Measurements from ENCODE around the gene SPOPL.
"Not testable (repeated sequence)": the region's sequence is repeated elsewhere in the genome, so short reads cannot be mapped to it uniquely, and the experiment has no call there.

SPOPL gene

GRCh38 chr2:138518860-138519259 lies 17.3 kb downstream of the SPOPL start:
- DNase-seq = no peak
- H3K36me3 ChIP-seq = no peaks in the 10 kb centered on the region; the same call in 1 of the 2 replicates
- no peak overlapping the region for H3K4me3 ChIP-seq (ENCODE audit: low read depth, low read length)
- H3K9me3 ChIP-seq (ENCODE audit: severe bottlenecking) = peaks cover 3% of the 10 kb centered on the region
- no peaks in the 10 kb centered on the region for H3K27me3 ChIP-seq (ENCODE audit: insufficient read depth, low read depth, severe bottlenecking)
- no peak for TF ChIP-seq CTCF (IDR thresholded peaks at IDR 0.05; ENCODE audit: low read depth, low read length)
- H3K27ac ChIP-seq = no peak overlapping the region

- no peak overlapping the region for H3K27ac ChIP-seq
- H3K27me3 ChIP-seq (ENCODE audit: insufficient read depth, low read depth, severe bottlenecking) = no peaks in the 10 kb centered on the region
- no peak for DNase-seq
- no peaks in the 10 kb centered on the region; the same call in 1 of the 2 replicates for H3K36me3 ChIP-seq
- TF ChIP-seq CTCF (IDR thresholded peaks at IDR 0.05; ENCODE audit: low read depth, low read length) = no peak
- no peak overlapping the region for H3K4me3 ChIP-seq (ENCODE audit: low read depth, low read length)
- H3K9me3 ChIP-seq (ENCODE audit: severe bottlenecking) = peaks cover 6% of the 10 kb centered on the region
Measured at GRCh38 chr2:138521821-138522220, 20.3 kb downstream of the SPOPL start.

GRCh38 chr2:138522556-138522955 lies 21.0 kb downstream of the SPOPL start:
- no peak overlapping the region for H3K27ac ChIP-seq

GRCh38 chr2:138523018-138523672 lies 21.6 kb downstream of the SPOPL start:
- not testable (repeated sequence) for DNase-seq; H3K9me3 ChIP-seq (ENCODE audit: severe bottlenecking); H3K27ac ChIP-seq; H3K27me3 ChIP-seq (ENCODE audit: insufficient read depth, low read depth, severe bottlenecking); H3K36me3 ChIP-seq; H3K4me3 ChIP-seq (ENCODE audit: low read depth, low read length)

More at GRCh38 chr2:138522556-138522955, 21.0 kb downstream of the SPOPL start:
- no peaks in the 10 kb centered on the region; the same call in 1 of the 2 replicates for H3K36me3 ChIP-seq
- no peak overlapping the region for H3K4me3 ChIP-seq (ENCODE audit: low read depth, low read length)
- no peak for TF ChIP-seq CTCF (IDR thresholded peaks at IDR 0.05; ENCODE audit: low read depth, low read length)
- no peaks in the 10 kb centered on the region for H3K27me3 ChIP-seq (ENCODE audit: insufficient read depth, low read depth, severe bottlenecking)
- H3K9me3 ChIP-seq (ENCODE audit: severe bottlenecking) = peaks cover 6% of the 10 kb centered on the region
- no peak for DNase-seq

- not testable (repeated sequence) for DNase-seq; H3K36me3 ChIP-seq; H3K9me3 ChIP-seq (ENCODE audit: severe bottlenecking); H3K4me3 ChIP-seq (ENCODE audit: low read depth, low read length); H3K27ac ChIP-seq; H3K27me3 ChIP-seq (ENCODE audit: insufficient read depth, low read depth, severe bottlenecking)
Measured at GRCh38 chr2:138523673-138524042, 22.1 kb downstream of the SPOPL start.

GRCh38 chr2:138524353-138524752 lies 22.8 kb downstream of the SPOPL start:
- H3K9me3 ChIP-seq (ENCODE audit: severe bottlenecking); H3K27ac ChIP-seq; H3K4me3 ChIP-seq (ENCODE audit: low read depth, low read length); DNase-seq; H3K27me3 ChIP-seq (ENCODE audit: insufficient read depth, low read depth, severe bottlenecking); H3K36me3 ChIP-seq: not testable (repeated sequence)

GRCh38 chr2:138531913-138532312 lies 30.3 kb downstream of the SPOPL start:
- no peak for DNase-seq
- no peak for TF ChIP-seq CTCF (IDR thresholded peaks at IDR 0.05; ENCODE audit: low read depth, low read length)
- H3K9me3 ChIP-seq (ENCODE audit: severe bottlenecking) = no peaks in the 10 kb centered on the region
- no peaks in the 10 kb centered on the region for H3K36me3 ChIP-seq
- no peak overlapping the region for H3K4me3 ChIP-seq (ENCODE audit: low read depth, low read length)
- no peak overlapping the region for H3K27ac ChIP-seq
- H3K27me3 ChIP-seq (ENCODE audit: insufficient read depth, low read depth, severe bottlenecking) = no peaks in the 10 kb centered on the region
